Endothelial cell of umbilical vein (primary cell): ENCODE measurements around the gene SLC4A1AP. TPM values are rescaled to one million over a fixed set of nuclear protein-coding genes. Genes with fewer than 3 reads are reported as not detected.

Experiments used
- BruUV-seq: library from RNA; stranded (reverse); fragments of 400-500 nt; replicated peaks from 2 replicates; lab custom pipeline; 2021; lab: Mats Ljungman, UMichigan
- CTCF ChIA-PET: fragments of 300-600, 350-600 bp; sonication (Branson Sonifier 250); formaldehyde crosslinking; loops from one replicate; lab custom pipeline; 2021; ENCODE audit warnings: antibody characterized with exemption, inconsistent platforms; lab: Charles Lee
- POLR2A ChIA-PET: fragments of 300-600, 350-600 bp; sonication (Branson Sonifier 250); formaldehyde crosslinking; loops from one replicate; lab custom pipeline; 2021; ENCODE audit warnings: antibody characterized with exemption, inconsistent platforms; lab: Charles Lee
- DNase-seq: peaks from one replicate; pipeline ENCODE4 v3.0.0-alpha.2; 2011; ENCODE audit warnings: low read depth, low spot score
- FAIRE-seq: peaks from 2 replicates; lab custom pipeline; 2011; peaks lifted over from hg19 to GRCh38; lab: Jason Lieb, UNC
- H2AFZ ChIP-seq: 2 replicates; pipeline ENCODE4 v1.6.0; 2012; ENCODE audit warnings: low read depth, low read length, control low read depth, inconsistent platforms
- H3K27ac ChIP-seq: 2 replicates; pipeline ENCODE4 v1.5.1; 2011; ENCODE audit warnings: low read depth, mild to moderate bottlenecking, control low read depth, low read length, moderate library complexity; ENCODE audit not compliant: insufficient read depth
- H3K27me3 ChIP-seq, 2 experiments: 2 replicates each; pipeline versions ENCODE4 v1.6.0 to v1.6.1; 2011; ENCODE audit warnings: low read length in 2 of 2, mixed read lengths in 1 of 2; ENCODE audit not compliant: control insufficient read depth in 2 of 2, insufficient read depth in 2 of 2
- H3K36me3 ChIP-seq, 2 experiments: 2 replicates in 1 of 2; 3 replicates in 1 of 2; pipeline ENCODE4 v1.5.1; 2011; ENCODE audit warnings: low read length in 2 of 2, mild to moderate bottlenecking in 1 of 2, moderate library complexity in 1 of 2; ENCODE audit not compliant: control insufficient read depth in 2 of 2, insufficient read depth in 2 of 2; ENCODE audit errors: extremely low read depth in 1 of 2
- H3K4me1 ChIP-seq: 3 replicates; pipeline ENCODE4 v1.5.1; 2011; ENCODE audit warnings: mild to moderate bottlenecking, low read length; ENCODE audit not compliant: control insufficient read depth, insufficient read depth; ENCODE audit errors: extremely low read depth
- H3K4me2 ChIP-seq: 2 replicates; pipeline ENCODE4 v1.6.1; 2011; ENCODE audit warnings: low read length, control low read depth, mixed read lengths; ENCODE audit not compliant: insufficient read depth
- H3K4me3 ChIP-seq, 3 experiments: fragments of 200-600 bp in 1 of 3; sonication (generic), shearing (Covaris generic) in 1 of 3; replicated peaks in 1 of 3; 2 replicates each; pipeline ENCODE4 v1.5.1; 2011 to 2016; ENCODE audit warnings: control low read depth in 3 of 3, low read length in 3 of 3, mild to moderate bottlenecking in 2 of 3, inconsistent platforms in 1 of 3, low read depth in 1 of 3, moderate library complexity in 1 of 3; ENCODE audit not compliant: insufficient read depth in 1 of 3
- H3K79me2 ChIP-seq: 2 replicates; pipeline ENCODE4 v1.6.0; 2012; ENCODE audit warnings: low read length, inconsistent platforms; ENCODE audit not compliant: control insufficient read depth, insufficient read depth
- H3K9ac ChIP-seq: replicated peaks from 2 replicates; pipeline ENCODE3; 2011; ENCODE audit warnings: low read length, control low read depth; ENCODE audit not compliant: insufficient read depth; ENCODE audit errors: extremely low read depth
- H3K9me1 ChIP-seq: replicated peaks from 3 replicates; pipeline ENCODE4 v1.6.0; 2011; ENCODE audit warnings: mild to moderate bottlenecking, low read length; ENCODE audit not compliant: control insufficient read depth, insufficient read depth; ENCODE audit errors: extremely low read depth
- H3K9me3 ChIP-seq: replicated peaks from 2 replicates; pipeline ENCODE4 v1.5.1; 2012; ENCODE audit warnings: low read length, inconsistent platforms; ENCODE audit not compliant: control insufficient read depth, insufficient read depth
- H4K20me1 ChIP-seq: replicated peaks from 2 replicates; pipeline ENCODE3; 2011; ENCODE audit warnings: mild to moderate bottlenecking, low read length; ENCODE audit not compliant: control insufficient read depth, insufficient read depth; ENCODE audit errors: extremely low read depth
- CTCF ChIP-seq, 2 donors: IDR thresholded peaks; 1 replicate in 1 of 2; 2 replicates in 1 of 2; pipeline ENCODE4 v1.5.1; 2011; ENCODE audit warnings: low read length in 2 of 2, mild to moderate bottlenecking in 2 of 2, moderate library complexity in 2 of 2, control low read depth in 1 of 2, inconsistent platforms in 1 of 2, low read depth in 1 of 2; ENCODE audit not compliant: insufficient read depth in 1 of 2; ENCODE audit errors: extremely low read depth in 1 of 2
- EZH2 ChIP-seq: IDR thresholded peaks from 2 replicates; pipeline ENCODE4 v1.6.1; 2012; ENCODE audit warnings: borderline replicate concordance, low read depth, mild to moderate bottlenecking, moderate library complexity, low read length, inconsistent platforms; ENCODE audit not compliant: severe bottlenecking
- FOS ChIP-seq: IDR thresholded peaks from 2 replicates; pipeline ENCODE4 v1.6.1; 2011; ENCODE audit warnings: mild to moderate bottlenecking, low read length, moderate library complexity, borderline replicate concordance; ENCODE audit not compliant: insufficient read depth
- GATA2 ChIP-seq: IDR thresholded peaks from 2 replicates; pipeline ENCODE4 v1.7.0; 2011; ENCODE audit warnings: low read depth, mild to moderate bottlenecking, moderate library complexity, mixed read lengths, low read length; ENCODE audit not compliant: insufficient read length, insufficient read depth
- JUN ChIP-seq: IDR thresholded peaks from 2 replicates; pipeline ENCODE4 v1.6.1; 2011; ENCODE audit warnings: borderline replicate concordance, low read depth; ENCODE audit not compliant: insufficient read length, insufficient read depth
- MAX ChIP-seq: IDR thresholded peaks from 2 replicates; pipeline ENCODE4 v1.6.1; 2011; ENCODE audit not compliant: insufficient read depth, insufficient read length
- MYC ChIP-seq: IDR thresholded peaks from one replicate; pipeline ENCODE4 v1.6.1; 2011; ENCODE audit warnings: mild to moderate bottlenecking, low read depth, low read length
- POLR2A ChIP-seq: IDR thresholded peaks from 2 replicates; pipeline ENCODE4 v1.6.1; 2012; ENCODE audit warnings: low read depth, mild to moderate bottlenecking, control low read depth, low read length
- POLR2AphosphoS5 ChIP-seq: IDR thresholded peaks from 2 replicates; pipeline ENCODE4 v1.6.1; 2012; ENCODE audit warnings: low read depth, mild to moderate bottlenecking, control low read depth, low read length, moderate library complexity; ENCODE audit not compliant: insufficient read depth
- dilution Hi-C: fragments of 300-500 bp; cut with MboI; formaldehyde crosslinking; loops from one replicate; pipeline ENCODE4 v1.15.0; 2019; ENCODE audit warnings: low sequenced_read_pairs; ENCODE audit not compliant: extremely low pct_ligation_motif_present
- intact Hi-C: fragments of 100-400 bp; cut with micrococcal nuclease; formaldehyde crosslinking; loops from one replicate; pipeline ENCODE4 v1.10.0; 2022
- polyA plus RNA-seq, 4 experiments: library from polyadenylated mRNA; depleted of rRNA in 3 of 4; stranded (reverse) in 3 of 4; unstranded in 1 of 4; fragments of >200 nt; gene quantifications; 2 replicates each; pipeline versions ENCODE4 v1.2.1 to v1.2.3, GENCODE V29; 2011 to 2012; ENCODE audit warnings: missing spikeins in 1 of 4
- total RNA-seq: library from RNA; stranded (reverse); gene quantifications from 2 replicates; pipeline ENCODE4 v1.2.3, GENCODE V29; 2021

The SLC4A1AP gene
- total and polyA plus RNA-seq, 2 donors (not counting 3 experiments of a cell fraction or from before 2014, with no cell fraction given) = 9.5 to 28.4 TPM

GRCh38 chr2:27680571-27680970 is 16.9 kb downstream of the SLC4A1AP start:
- intact Hi-C loops (no loop called here), dilution Hi-C loops (no loop called here)
- Histone ChIP-seq H3K27ac (no peak overlapping the region), H3K9me1 (no peaks in the 10 kb centered on the region), H3K9ac (no peak overlapping the region), H3K4me1 (peaks cover 25% of the 10 kb centered on the region), H3K79me2 (no peaks in the 10 kb centered on the region), H3K36me3 (peaks cover 5 to 7% of the 10 kb centered on the region in 2 experiments), H4K20me1 (no peaks in the 10 kb centered on the region), H3K9me3 (no peaks in the 10 kb centered on the region), H3K4me3 (no peak overlapping the region), H3K27me3 (no peaks in the 10 kb centered on the region), H3K4me2 (no peak overlapping the region), H2AFZ (no peak overlapping the region)
- ChIA-PET CTCF (interaction anchor here (1.3 kb wide), 1 partner anchor 10 kb away, joined by 3 read pairs; no protein-coding TSS in a partner anchor), POLR2A (no interaction called here)
- no peak for DNase-seq
- TF ChIP-seq FOS (no peak), POLR2AphosphoS5 (no peak), EZH2 (no peak), GATA2 (no peak), CTCF (IDR thresholded peaks at IDR 0.05; ENCODE audit: extremely low read depth in 1 of 2, insufficient read depth in 1 of 2, low read depth in 1 of 2, low read length in 2 of 2) (no peak), POLR2A (no peak), MYC (no peak), MAX (no peak), JUN (no peak)
- no TSS peak for BruUV-seq
- FAIRE-seq = no peak
